PC-3 (cell line): ENCODE data around the gene SERGEF. TPM values are rescaled to one million over a fixed set of nuclear protein-coding genes. Genes with fewer than 3 reads are reported as not detected.

Source experiments
- ATAC-seq: fragments of 200-7000 bp; cut with Tn5 transposase; 2 replicates; pipeline ENCODE4 v1.9.1; 2020; ENCODE audit warnings: mild to moderate bottlenecking, moderate library complexity
- BruUV-seq: library from RNA; stranded (reverse); fragments of 400-500 nt; replicated peaks from 2 replicates; lab custom pipeline; 2021; lab: Mats Ljungman, UMichigan
- CTCF ChIA-PET: fragments of 300-600 bp; sonication (Branson Sonifier 250); formaldehyde crosslinking; loops from one replicate; lab custom pipeline; 2022; ENCODE audit warnings: antibody characterized with exemption; lab: Charles Lee
- POLR2A ChIA-PET: fragments of 300-600 bp; sonication (Branson Sonifier 250); formaldehyde crosslinking; loops from one replicate; lab custom pipeline; 2022; ENCODE audit warnings: antibody characterized with exemption; ENCODE audit not compliant: unreplicated experiment; lab: Charles Lee
- DNase-seq: peaks from one replicate; pipeline ENCODE4 v3.0.0-alpha.2; 2015
- H2AFZ ChIP-seq: fragments of 300-600 bp; sonication (generic); 2 replicates; pipeline ENCODE4 v1.6.0; 2016; ENCODE audit warnings: antibody characterized with exemption, low read length
- H3F3A ChIP-seq: fragments of 300-600 bp; sonication (generic); one replicate; pipeline ENCODE4 v1.6.0; 2017; ENCODE audit warnings: antibody characterized with exemption, low read length, control low read depth, mild to moderate bottlenecking; ENCODE audit not compliant: unreplicated experiment
- H3K27ac ChIP-seq: fragments of 300-600 bp; sonication (generic); 2 replicates; pipeline ENCODE4 v1.5.1; 2016; ENCODE audit warnings: mild to moderate bottlenecking, low read length
- H3K27me3 ChIP-seq: fragments of 300-600 bp; sonication (generic); 2 replicates; pipeline ENCODE4 v1.6.1; 2016; ENCODE audit warnings: low read length, mixed read lengths
- H3K36me3 ChIP-seq: fragments of 300-600 bp; sonication (generic); 2 replicates; pipeline ENCODE4 v1.6.1; 2016; ENCODE audit warnings: low read depth, mixed run types, low read length, mixed read lengths
- H3K4me1 ChIP-seq: fragments of 300-600 bp; sonication (generic); 2 replicates; pipeline ENCODE4 v1.5.1; 2016; ENCODE audit warnings: low read length; ENCODE audit not compliant: insufficient read depth
- H3K4me2 ChIP-seq: fragments of 300-600 bp; sonication (generic); 2 replicates; pipeline ENCODE4 v1.6.0; 2016; ENCODE audit warnings: low read length
- H3K4me3 ChIP-seq: fragments of 300-600 bp; sonication (generic); 2 replicates; pipeline ENCODE4 v1.5.1; 2016; ENCODE audit warnings: mild to moderate bottlenecking, low read length, mixed read lengths
- H3K79me2 ChIP-seq: fragments of 300-600 bp; sonication (generic); 2 replicates; pipeline ENCODE4 v1.6.1; 2017; ENCODE audit warnings: low read length, mixed read lengths
- H3K9ac ChIP-seq: fragments of 300-600 bp; sonication (generic); 2 replicates; pipeline ENCODE4 v1.6.0; 2016; ENCODE audit warnings: mild to moderate bottlenecking, low read length
- H3K9me2 ChIP-seq: fragments of 300-600 bp; sonication (generic); replicated peaks from 2 replicates; pipeline ENCODE4 v1.6.1; 2016; ENCODE audit warnings: mixed run types, low read length, mixed read lengths
- H3K9me3 ChIP-seq: fragments of 300-600 bp; sonication (generic); 2 replicates; pipeline ENCODE4 v1.6.1; 2016; ENCODE audit warnings: low read length, mixed read lengths
- H4K20me1 ChIP-seq: fragments of 300-600 bp; sonication (generic); 2 replicates; pipeline ENCODE4 v1.6.1; 2016; ENCODE audit warnings: low read length, mixed read lengths
- CTCF ChIP-seq: fragments of 300-600 bp; sonication (generic); conservative IDR thresholded peaks from 2 replicates; pipeline ENCODE4 v1.5.1; 2017; ENCODE audit warnings: antibody characterized with exemption, low read depth, mild to moderate bottlenecking, low read length
- EZH2 ChIP-seq: fragments of 300-600 bp; sonication (generic); IDR thresholded peaks from one replicate; pipeline ENCODE4 v1.6.1; 2017; ENCODE audit warnings: antibody characterized with exemption, mild to moderate bottlenecking, low read length; ENCODE audit not compliant: unreplicated experiment
- EZH2phosphoT487 ChIP-seq: fragments of 300-600 bp; sonication (generic); IDR thresholded peaks from 2 replicates; pipeline ENCODE4 v1.6.1; 2018; ENCODE audit warnings: mild to moderate bottlenecking, antibody characterized with exemption, low read length, borderline replicate concordance
- intact Hi-C: fragments of 100-400 bp; cut with micrococcal nuclease; formaldehyde crosslinking; loops from 2 replicates; pipeline ENCODE4 v1.9.0; 2023
- total RNA-seq: library from RNA; depleted of rRNA; stranded (reverse); fragments of >200 nt; gene quantifications from 2 replicates; pipeline ENCODE4 v1.2.3, GENCODE V29; 2014

SERGEF gene
- total RNA-seq, 1 experiment from 2014 or later, result 13.7 TPM

- Histone ChIP-seq H2AFZ (no peak overlapping the region), H3K9me2 (no peaks in the 10 kb centered on the region), H4K20me1 (no peaks in the 10 kb centered on the region), H3K9me3 (no peaks in the 10 kb centered on the region), H3K27ac (no peak overlapping the region), H3K79me2 (no peaks in the 10 kb centered on the region), H3F3A (no peaks in the 10 kb centered on the region), H3K27me3 (no peaks in the 10 kb centered on the region), H3K4me1 (no peaks in the 10 kb centered on the region), H3K9ac (no peak overlapping the region), H3K4me2 (no peak overlapping the region), H3K4me3 (no peak overlapping the region), H3K36me3 (no peaks in the 10 kb centered on the region)
- CTCF ChIA-PET, result no interaction called here
- ATAC-seq (no peak), DNase-seq (no peak)
- POLR2A ChIA-PET, result no interaction called here
- TF ChIP-seq CTCF (no peak), EZH2phosphoT487 (no peak), EZH2 (no peak)
- intact Hi-C loops, result no loop called here
- BruUV-seq, result no TSS peak
Measured at GRCh38 chr11:17861036-17861755, 151.7 kb downstream of the SERGEF start.

- no peak overlapping the region for H3K27ac ChIP-seq
- H3K27me3 ChIP-seq, result no peaks in the 10 kb centered on the region
- TF ChIP-seq CTCF (no peak), EZH2phosphoT487 (no peak), EZH2 (no peak)
- ATAC-seq, result no peak
- no peaks in the 10 kb centered on the region for H3K4me1 ChIP-seq
- no peaks in the 10 kb centered on the region for H3K79me2 ChIP-seq
- intact Hi-C loops, result no loop called here
- ChIA-PET POLR2A (no interaction called here), CTCF (no interaction called here)
- H3K9ac ChIP-seq, result no peak overlapping the region
- H2AFZ ChIP-seq, result no peak overlapping the region
- H3K4me3 ChIP-seq, result no peak overlapping the region
- H3K9me2 ChIP-seq, result no peaks in the 10 kb centered on the region
- no peaks in the 10 kb centered on the region for H3K9me3 ChIP-seq
- H3K4me2 ChIP-seq, result no peak overlapping the region
- H4K20me1 ChIP-seq, result no peaks in the 10 kb centered on the region
- BruUV-seq, result no TSS peak
- no peaks in the 10 kb centered on the region for H3K36me3 ChIP-seq
- no peak for DNase-seq
- no peaks in the 10 kb centered on the region for H3F3A ChIP-seq
Measured at GRCh38 chr11:17859552-17859951, 153.3 kb downstream of the SERGEF start.

DNA sequence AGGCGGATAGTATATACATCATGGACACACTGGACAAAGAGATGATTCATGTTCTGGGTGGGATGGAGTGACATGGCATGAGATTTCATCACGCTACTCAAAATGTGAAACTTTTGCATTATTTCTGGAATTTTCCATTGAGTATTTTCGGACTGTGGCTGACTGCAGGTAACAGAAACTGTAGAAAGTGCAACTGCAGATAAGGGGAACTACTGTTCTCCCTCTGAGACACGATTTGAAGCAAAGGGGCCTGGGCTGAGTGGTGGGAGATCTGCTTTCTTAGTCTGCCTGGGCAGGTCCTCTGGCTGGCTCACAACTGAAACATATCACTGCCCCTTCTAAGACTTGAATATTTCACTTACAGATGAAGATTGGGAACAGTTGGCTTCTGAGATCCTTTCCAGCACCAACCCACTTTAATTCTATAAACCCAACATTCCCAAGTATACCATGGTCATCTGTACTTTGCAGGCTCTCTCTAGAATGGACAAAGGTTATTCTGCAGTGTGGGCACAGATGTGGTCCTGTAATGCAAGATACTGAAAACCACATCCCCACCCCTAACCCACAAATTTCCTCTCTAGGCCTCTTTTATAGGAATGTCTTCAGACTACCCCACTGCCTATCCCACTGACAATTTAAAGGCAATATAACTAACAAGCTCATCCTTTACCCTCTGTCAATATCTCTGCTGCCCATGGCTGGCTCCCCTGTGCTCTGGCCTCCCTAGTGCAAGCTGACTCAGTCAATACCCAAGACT lies 157.1 kb downstream of the SERGEF start:
- ChIA-PET CTCF (no interaction called here), POLR2A (no interaction called here)
- H3K9me3 ChIP-seq, result no peaks in the 10 kb centered on the region
- H3K79me2 ChIP-seq, result no peaks in the 10 kb centered on the region
- H2AFZ ChIP-seq, result no peak overlapping the region
- H3K4me1 ChIP-seq, result 0 out of 2 replicates have a peak, but pooled peaks cover 6% of the 10 kb centered on the region
- H3K27ac ChIP-seq, result no peak overlapping the region
- no TSS peak for BruUV-seq
- intact Hi-C loops, result no loop called here
- ATAC-seq, result no peak
- no peaks in the 10 kb centered on the region for H3K36me3 ChIP-seq
- H3K27me3 ChIP-seq, result no peaks in the 10 kb centered on the region
- H3K4me2 ChIP-seq, result no peak overlapping the region
- H4K20me1 ChIP-seq, result no peaks in the 10 kb centered on the region
- TF ChIP-seq CTCF, result no peak
- TF ChIP-seq EZH2phosphoT487, result no peak
- no peak for TF ChIP-seq EZH2
- H3K9me2 ChIP-seq, result no peaks in the 10 kb centered on the region
- no peak for DNase-seq
- H3K9ac ChIP-seq, result no peak overlapping the region
- no peaks in the 10 kb centered on the region for H3F3A ChIP-seq
- H3K4me3 ChIP-seq, result no peak overlapping the region
